K562 (cell line): ENCODE measurements around the gene SSR2. TPM values are rescaled to one million over a fixed set of nuclear protein-coding genes. Genes with fewer than 3 reads are reported as not detected.

Experiments
- ATAC-seq: fragments of 200-7000 bp; cut with Tn5 transposase; 3 replicates; pipeline ENCODE4 v1.9.1; 2020; ENCODE audit warnings: moderate library complexity
- BruUV-seq: library from RNA; stranded (reverse); fragments of 400-500 nt; replicated peaks from 2 replicates; lab custom pipeline; 2021; lab: Mats Ljungman, UMichigan
- CTCF ChIA-PET: fragments of 300-600 bp; formaldehyde crosslinking; extraction: SDS; loops from one replicate; lab custom pipeline; 2021; ENCODE audit warnings: low intra/inter-chr PET ratio; lab: Yijun Ruan, JAX
- POLR2A ChIA-PET: fragments of 300-600, 350-650 bp; sonication (Branson Sonifier 250); formaldehyde crosslinking; extraction: SDS; loops from one replicate; lab custom pipeline; 2021; ENCODE audit warnings: antibody characterized with exemption, inconsistent platforms; lab: Yijun Ruan, JAX
- DNase-seq, 4 experiments: peaks; one replicate each; pipeline versions ENCODE4 v3.0.0 to v3.0.0-alpha.2; 2011 to 2018; ENCODE audit warnings: low spot score in 3 of 4, mixed read lengths in 3 of 4; ENCODE audit errors: extremely low read depth in 1 of 4
- FAIRE-seq: peaks from 2 replicates; lab custom pipeline; 2011; peaks lifted over from hg19 to GRCh38; lab: Jason Lieb, UNC
- H2AFZ ChIP-seq: 2 replicates; pipeline ENCODE4 v1.6.0; 2011; ENCODE audit warnings: low read depth, low read length, control low read depth, inconsistent platforms
- H3K27ac ChIP-seq: fragments of 200-600 bp; 3 replicates; pipeline ENCODE4 v1.8.0; 2011; ENCODE audit warnings: low read depth, mild to moderate bottlenecking, control low read depth, inconsistent platforms, low read length, moderate library complexity, mixed read lengths; ENCODE audit errors: extremely low read depth
- H3K27me3 ChIP-seq, 2 experiments: fragments of 300-600 bp in 1 of 2; 2 replicates in 1 of 2; 3 replicates in 1 of 2; pipeline versions ENCODE4 v1.6.0 to v1.8.0; 2011; ENCODE audit warnings: inconsistent platforms in 2 of 2, low read length in 2 of 2, mild to moderate bottlenecking in 1 of 2, mixed read lengths in 1 of 2, moderate library complexity in 1 of 2; ENCODE audit not compliant: control insufficient read depth in 2 of 2, insufficient read depth in 2 of 2
- H3K36me3 ChIP-seq: fragments of 300-600 bp; 3 replicates; pipeline ENCODE4 v1.8.0; 2011; ENCODE audit warnings: mild to moderate bottlenecking, low read length, inconsistent platforms; ENCODE audit not compliant: control insufficient read depth, insufficient read depth
- H3K4me1 ChIP-seq, 2 experiments: fragments of 200-600 bp in 1 of 2; replicated peaks in 1 of 2; 2 replicates in 1 of 2; 3 replicates in 1 of 2; pipeline versions ENCODE4 v1.5.1 to v1.8.0; 2011; ENCODE audit warnings: inconsistent platforms in 2 of 2, low read length in 2 of 2, mild to moderate bottlenecking in 1 of 2, mixed read lengths in 1 of 2, moderate library complexity in 1 of 2; ENCODE audit not compliant: control insufficient read depth in 2 of 2, insufficient read depth in 2 of 2
- H3K4me2 ChIP-seq: 2 replicates; pipeline ENCODE4 v1.6.1; 2011; ENCODE audit warnings: low read length, control low read depth, inconsistent platforms, mixed read lengths; ENCODE audit not compliant: insufficient read depth
- H3K4me3 ChIP-seq: fragments of 200-600 bp; sonication (generic), shearing (Covaris generic); 2 replicates; pipeline ENCODE4 v1.5.1; 2016; ENCODE audit warnings: control low read depth, inconsistent platforms
- H3K79me2 ChIP-seq: fragments of 200-600 bp; 3 replicates; pipeline ENCODE4 v1.8.0; 2011; ENCODE audit warnings: low read length, inconsistent platforms; ENCODE audit not compliant: control insufficient read depth, insufficient read depth
- H3K9ac ChIP-seq, 2 experiments: 2 replicates each; pipeline versions ENCODE4 v1.6.0 to v1.6.1; 2011; ENCODE audit warnings: low read depth in 2 of 2, low read length in 2 of 2, control low read depth in 1 of 2, inconsistent platforms in 1 of 2, mild to moderate bottlenecking in 1 of 2, mixed read lengths in 1 of 2; ENCODE audit not compliant: insufficient read depth in 1 of 2
- H3K9me1 ChIP-seq: one replicate; pipeline ENCODE4 v1.6.0; 2011; ENCODE audit warnings: inconsistent platforms, mild to moderate bottlenecking, low read length, moderate library complexity; ENCODE audit not compliant: control insufficient read depth, insufficient read depth
- H3K9me3 ChIP-seq: replicated peaks from 2 replicates; pipeline ENCODE4 v1.5.1; 2011; ENCODE audit warnings: low read depth, low read length, inconsistent platforms; ENCODE audit not compliant: control insufficient read depth, insufficient read depth
- H4K20me1 ChIP-seq: replicated peaks from 2 replicates; pipeline ENCODE4 v1.6.1; 2011; ENCODE audit warnings: low read length, inconsistent platforms, mixed read lengths; ENCODE audit not compliant: control insufficient read depth, insufficient read depth
- ADNP ChIP-seq: fragments of 200-800 bp; sonication (Bioruptor generic); IDR thresholded peaks from 2 replicates; pipeline ENCODE4 v1.6.1; 2016; ENCODE audit warnings: missing genetic modification characterization, missing compliant biosample characterization
- ARID2 ChIP-seq: fragments of 450-650 bp; IDR thresholded peaks from 2 replicates; pipeline ENCODE4 v1.6.1; 2017; ENCODE audit warnings: antibody characterized with exemption, mild to moderate bottlenecking
- DPF2 ChIP-seq: fragments of 450-650 bp; IDR thresholded peaks from 2 replicates; pipeline ENCODE4 v1.6.1; 2016
- HDGF ChIP-seq: fragments of 450-650 bp; IDR thresholded peaks from 2 replicates; pipeline ENCODE4 v1.6.1; 2016
- HLTF ChIP-seq: fragments of 450-650 bp; IDR thresholded peaks from 2 replicates; pipeline ENCODE4 v1.6.1; 2016
- KAT7 ChIP-seq: sonication (generic); formaldehyde crosslinking; IDR thresholded peaks from 2 replicates; pipeline ENCODE4 v1.8.0; 2022; ENCODE audit warnings: missing genetic modification reagents, mild to moderate bottlenecking, borderline replicate concordance
- KDM4B ChIP-seq, 2 experiments: fragments of 450-650 bp in 1 of 2; sonication (generic) in 1 of 2; IDR thresholded peaks; 2 replicates each; pipeline ENCODE4 v1.6.1; 2016 to 2017; ENCODE audit warnings: borderline replicate concordance in 2 of 2, antibody characterized with exemption in 1 of 2, low read depth in 1 of 2, mild to moderate bottlenecking in 1 of 2
- MCM2 ChIP-seq: fragments of 450-650 bp; IDR thresholded peaks from 2 replicates; pipeline ENCODE4 v1.6.1; 2017; ENCODE audit warnings: low read depth, mild to moderate bottlenecking
- NFE2 ChIP-seq: IDR thresholded peaks from 2 replicates; pipeline ENCODE4 v1.6.1; 2014; ENCODE audit warnings: antibody characterized with exemption, low read depth
- SMARCE1 ChIP-seq: fragments of 450-650 bp; IDR thresholded peaks from 2 replicates; pipeline ENCODE4 v1.7.1; 2016; ENCODE audit warnings: mild to moderate bottlenecking
- THRB ChIP-seq: fragments of 450-650 bp; formaldehyde crosslinking; conservative IDR thresholded peaks from 2 replicates; pipeline ENCODE4 v1.4.0; 2022; ENCODE audit warnings: mild to moderate bottlenecking, missing genetic modification characterization
- ZFPM2 ChIP-seq: fragments of 250-450 bp; sonication (Bioruptor Pico); IDR thresholded peaks from 2 replicates; pipeline ENCODE4 v1.5.1; 2022; ENCODE audit warnings: mild to moderate bottlenecking
- WGBS: fragments of 100-300 bp; shearing (Covaris generic); methylation state at CpG from one replicate; pipeline ENCODE4 v1.1.6; 2016; ENCODE audit warnings: low coverage, mixed read lengths; ENCODE audit not compliant: insufficient coverage; ENCODE audit errors: missing lambda C conversion rate; 5-methylcytosine and 5-hydroxymethylcytosine counted together
- in situ Hi-C: fragments of 300-500 bp; cut with MboI; formaldehyde crosslinking; loops from 4 replicates; pipeline ENCODE4 v1.15.0; 2018; ENCODE audit warnings: inconsistent platforms, mixed read lengths
- intact Hi-C: fragments of 100-400 bp; cut with micrococcal nuclease; formaldehyde crosslinking; loops from 2 replicates; pipeline ENCODE4 v1.14.2; 2022
- polyA plus RNA-seq, 8 experiments: library from polyadenylated mRNA; depleted of rRNA in 4 of 8; stranded (reverse) in 5 of 8; unstranded in 3 of 8; fragments of >200 nt; fragmentation: Nextera tagmentation in 2 of 8; fragmentation: Illumina TruSeq in 1 of 8; extraction: Ambion mirVana in 2 of 8; extraction: Trizol in 1 of 8; gene quantifications; 2 replicates each; pipeline versions ENCODE4 v1.2.1 to v1.2.3, GENCODE V29; 2011 to 2014; ENCODE audit warnings: inconsistent platforms in 1 of 8, missing spikeins in 1 of 8
- total RNA-seq, 7 experiments: library from RNA; depleted of rRNA in 6 of 7; stranded (reverse); fragments of >200 nt in 6 of 7; fragmentation: Illumina TruSeq in 2 of 7; extraction: Trizol in 2 of 7; gene quantifications; 2 replicates each; pipeline versions ENCODE4 v1.2.1 to v1.2.3, GENCODE V29; 2011 to 2021; ENCODE audit warnings: low replicate concordance in 1 of 7

Gene SSR2
- total and polyA plus RNA-seq, 9 of the 15 experiments (the other 6 are each of a cell fraction or from before 2014, with no cell fraction given), result 161 to 411 (median 240) TPM

DNA sequence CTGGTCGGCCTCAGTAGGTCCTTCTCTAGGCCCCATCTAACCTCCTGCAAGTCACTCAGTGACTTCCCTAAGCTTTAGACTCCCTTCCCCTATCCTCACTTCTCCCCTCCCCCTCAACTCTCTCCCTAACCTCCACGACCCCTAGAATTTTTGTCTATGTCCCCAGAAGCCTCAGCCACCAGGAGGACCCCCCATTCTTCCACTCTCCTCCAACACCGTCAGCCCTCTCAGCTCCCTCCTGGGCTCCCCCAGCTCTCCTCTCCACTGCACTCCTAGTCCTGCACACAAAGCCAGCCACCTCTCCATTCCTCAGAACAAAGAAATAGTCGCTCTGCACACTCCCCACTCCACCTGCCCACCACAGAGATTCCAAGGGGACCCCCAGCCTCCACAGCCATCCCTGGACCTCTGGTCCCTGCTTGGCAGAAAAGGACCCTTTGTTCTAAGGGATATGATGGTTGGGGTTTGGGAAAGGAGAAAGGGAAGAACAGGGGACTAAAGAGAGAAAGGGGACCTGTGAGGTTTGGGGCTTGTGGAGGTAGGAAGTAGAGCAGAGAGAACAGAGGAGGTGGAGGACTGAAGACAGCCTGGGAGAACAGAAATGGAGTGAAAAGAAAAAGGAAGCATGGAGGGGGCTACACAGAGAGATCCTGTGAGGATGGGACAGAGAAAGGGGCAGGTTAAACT lies 45.2 kb downstream of the SSR2 start:
- Histone ChIP-seq H4K20me1 (peaks cover 14% of the 10 kb centered on the region; the same call in 1 of the 2 replicates), H3K9ac (peak overlapping the region; percentile 89 to 97), H3K9me3 (no peaks in the 10 kb centered on the region), H3K9me1 (no peaks in the 10 kb centered on the region), H3K79me2 (peaks cover 97% of the 10 kb centered on the region), H3K36me3 (peaks cover 31% of the 10 kb centered on the region; the same call in 2 of the 3 replicates), H2AFZ (no peak overlapping the region), H3K4me2 (peak overlapping the region; percentile 97), H3K27ac (peak overlapping the region; percentile 93), H3K4me1 (peaks cover 53 to 72% of the 10 kb centered on the region in 2 experiments), H3K4me3 (peak overlapping the region; percentile 82), H3K27me3 (no peaks in the 10 kb centered on the region)
- 13% methylated on average over 4 of the region's 4 CpGs for WGBS
- intact Hi-C loops (no loop called here), in situ Hi-C loops (no loop called here)
- FAIRE-seq (no peak), DNase-seq (no peak), ATAC-seq (no peak)
- CTCF ChIA-PET, result no interaction called here
- no TSS peak for BruUV-seq
- TF ChIP-seq ZFPM2 (no peak), DPF2 (no peak), NFE2 (0 out of 2 replicates have a peak, but pooled peaks have one; percentile 4), MCM2 (no peak), ARID2 (0 out of 2 replicates have a peak, but pooled peaks have one; percentile 36), SMARCE1 (0 out of 2 replicates have a peak, but pooled peaks have one; percentile 17), HDGF (peak; percentile 87; the same call in 1 of the 2 replicates), THRB (CRISPR knock-in tag) (peak; percentile 21; the same call in 1 of the 2 replicates), KAT7 (CRISPR knock-in tag) (0 out of 2 replicates have a peak, but pooled peaks have one; percentile 65), KDM4B (IDR thresholded peaks at IDR 0.05; ENCODE audit: borderline replicate concordance in 2 of 2, low read depth in 1 of 2) (no peak), ADNP (tag) (no peak), HLTF (0 out of 2 replicates have a peak, but pooled peaks have one; percentile 14)
- TF ChIP-seq, all 486 proteins: peak for 7
- POLR2A ChIA-PET, result interaction anchor here (0.6 to 8.5 kb wide), 13 partner anchors 8 to 147 kb away, joined by 3 to 50 read pairs (median 6); partner anchors contain the start of genes KHDC4 and SYT11
